ENCODE data around the gene AQP9. TPM values are rescaled to one million over a fixed set of nuclear protein-coding genes. Genes with fewer than 3 reads are reported as not detected.
"Not testable (repeated sequence)": the region's sequence is repeated elsewhere in the genome, so short reads cannot be mapped to it uniquely, and the experiment has no call there.

AQP9 gene
- total RNA-seq, 1 experiment from 2014 or later, result not detected

DNA sequence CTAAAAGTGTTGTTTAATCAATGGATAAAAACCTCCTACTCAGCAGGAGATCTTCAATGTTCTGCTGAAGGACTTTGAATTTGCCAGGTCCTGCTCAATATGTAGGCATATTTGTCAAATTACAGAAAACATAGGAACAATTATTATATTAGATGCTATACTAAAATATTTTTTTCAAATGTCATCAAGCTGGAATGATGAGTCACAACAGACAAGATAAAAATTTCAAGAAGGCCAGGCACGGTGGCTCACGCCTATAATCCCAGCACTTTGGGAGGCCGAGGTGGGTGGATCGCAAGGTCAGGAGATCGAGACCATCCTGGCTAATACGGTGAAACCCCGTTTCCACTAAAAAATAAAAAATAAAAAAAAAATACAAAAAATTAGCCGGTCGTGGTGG is 68.0 kb downstream of the AQP9 start:
- no TSS peak for BruUV-seq (replicated peaks)
- TF ChIP-seq POLR2AphosphoS5 (IDR thresholded peaks at IDR 0.05; ENCODE audit: low read depth, low read length) (no peak), CTCF (IDR thresholded peaks at IDR 0.05) (no peak), SIN3A (IDR thresholded peaks at IDR 0.05; ENCODE audit: borderline replicate concordance, insufficient read depth, low read depth, low read length) (no peak), TCF7L2 (IDR thresholded peaks at IDR 0.05; ENCODE audit: low read depth, low read length) (no peak)
- TF ChIP-seq, protein P1, sequence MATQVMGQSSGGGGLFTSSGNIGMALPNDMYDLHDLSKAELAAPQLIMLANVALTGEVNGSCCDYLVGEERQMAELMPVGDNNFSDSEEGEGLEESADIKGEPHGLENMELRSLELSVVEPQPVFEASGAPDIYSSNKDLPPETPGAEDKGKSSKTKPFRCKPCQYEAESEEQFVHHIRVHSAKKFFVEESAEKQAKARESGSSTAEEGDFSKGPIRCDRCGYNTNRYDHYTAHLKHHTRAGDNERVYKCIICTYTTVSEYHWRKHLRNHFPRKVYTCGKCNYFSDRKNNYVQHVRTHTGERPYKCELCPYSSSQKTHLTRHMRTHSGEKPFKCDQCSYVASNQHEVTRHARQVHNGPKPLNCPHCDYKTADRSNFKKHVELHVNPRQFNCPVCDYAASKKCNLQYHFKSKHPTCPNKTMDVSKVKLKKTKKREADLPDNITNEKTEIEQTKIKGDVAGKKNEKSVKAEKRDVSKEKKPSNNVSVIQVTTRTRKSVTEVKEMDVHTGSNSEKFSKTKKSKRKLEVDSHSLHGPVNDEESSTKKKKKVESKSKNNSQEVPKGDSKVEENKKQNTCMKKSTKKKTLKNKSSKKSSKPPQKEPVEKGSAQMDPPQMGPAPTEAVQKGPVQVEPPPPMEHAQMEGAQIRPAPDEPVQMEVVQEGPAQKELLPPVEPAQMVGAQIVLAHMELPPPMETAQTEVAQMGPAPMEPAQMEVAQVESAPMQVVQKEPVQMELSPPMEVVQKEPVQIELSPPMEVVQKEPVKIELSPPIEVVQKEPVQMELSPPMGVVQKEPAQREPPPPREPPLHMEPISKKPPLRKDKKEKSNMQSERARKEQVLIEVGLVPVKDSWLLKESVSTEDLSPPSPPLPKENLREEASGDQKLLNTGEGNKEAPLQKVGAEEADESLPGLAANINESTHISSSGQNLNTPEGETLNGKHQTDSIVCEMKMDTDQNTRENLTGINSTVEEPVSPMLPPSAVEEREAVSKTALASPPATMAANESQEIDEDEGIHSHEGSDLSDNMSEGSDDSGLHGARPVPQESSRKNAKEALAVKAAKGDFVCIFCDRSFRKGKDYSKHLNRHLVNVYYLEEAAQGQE (IDR thresholded peaks at IDR 0.05; ENCODE audit: insufficient read depth in 1 of 2, low read depth in 2 of 2, low read length in 1 of 2), result no peak
- in situ Hi-C loops (cut with HindIII; ENCODE audit: low pct_unique_long_range_greater_than_20kb, low sequenced_read_pairs) (no loop called here), intact Hi-C loops (cut with micrococcal nuclease; ENCODE audit: unreplicated experiment) (no loop called here)
- CTCF ChIA-PET, result no interaction called here
- no peaks in the 10 kb centered on the region for H3K36me3 ChIP-seq (ENCODE audit: control insufficient read depth, insufficient read depth, low read length)
- POLR2A ChIA-PET, result no interaction called here
- no peak overlapping the region for H3K4me3 ChIP-seq (ENCODE audit: low read depth in 2 of 2, low read length in 2 of 2)
- no peaks in the 10 kb centered on the region for H3K9me3 ChIP-seq (ENCODE audit: control insufficient read depth, insufficient read depth, low read depth, low read length)
- ATAC-seq, result no peak
- no peak for DNase-seq (ENCODE audit: low read depth, low spot score)
- H3K27me3 ChIP-seq (ENCODE audit: control insufficient read depth, insufficient read depth, low read length), result no peaks in the 10 kb centered on the region
- no peak overlapping the region for H3K27ac ChIP-seq (ENCODE audit: low read length)
- H3K4me1 ChIP-seq (ENCODE audit: control insufficient read depth, insufficient read depth, low read length), result no peaks in the 10 kb centered on the region

- CTCF ChIA-PET; POLR2A ChIA-PET; in situ Hi-C loops (cut with HindIII; ENCODE audit: low pct_unique_long_range_greater_than_20kb, low sequenced_read_pairs): not testable (repeated sequence)
These were observed 70.0 kb downstream of the AQP9 start for GRCh38 chr15:58208217-58208616.

DNA sequence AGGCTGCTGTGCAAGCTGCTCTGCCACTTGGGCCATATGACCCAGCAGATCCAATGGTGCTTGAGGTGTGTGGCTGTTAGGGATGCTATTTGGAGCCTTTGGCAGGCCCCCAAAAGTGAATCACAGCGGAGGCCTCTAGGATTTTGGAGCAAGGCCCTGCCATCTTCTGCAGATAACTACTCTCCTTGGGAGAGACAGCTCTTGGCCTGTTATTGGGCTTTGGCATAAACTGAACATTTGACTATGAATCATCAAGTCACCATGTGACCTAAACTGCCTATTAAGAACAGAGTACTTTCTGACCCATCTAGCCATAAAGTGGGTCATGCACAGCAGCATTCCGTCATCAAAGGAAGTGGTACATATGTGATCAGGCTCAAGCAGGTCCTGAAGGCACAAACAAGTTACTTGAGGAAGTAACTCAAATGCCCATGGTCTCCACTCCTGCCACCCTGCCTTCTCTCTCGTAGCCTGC is 70.9 kb downstream of the AQP9 start:
- H3K27ac ChIP-seq (ENCODE audit: low read length); intact Hi-C loops (cut with micrococcal nuclease; ENCODE audit: unreplicated experiment); H3K27me3 ChIP-seq (ENCODE audit: control insufficient read depth, insufficient read depth, low read length); H3K36me3 ChIP-seq (ENCODE audit: control insufficient read depth, insufficient read depth, low read length); ATAC-seq; in situ Hi-C loops (cut with HindIII; ENCODE audit: low pct_unique_long_range_greater_than_20kb, low sequenced_read_pairs); POLR2A ChIA-PET; BruUV-seq (replicated peaks); H3K4me1 ChIP-seq (ENCODE audit: control insufficient read depth, insufficient read depth, low read length); DNase-seq (ENCODE audit: low read depth, low spot score); H3K4me3 ChIP-seq (ENCODE audit: low read depth in 2 of 2, low read length in 2 of 2); H3K9me3 ChIP-seq (ENCODE audit: control insufficient read depth, insufficient read depth, low read depth, low read length); CTCF ChIA-PET: not testable (repeated sequence)

More at GRCh38 chr15:58208217-58208616, 70.0 kb downstream of the AQP9 start:
- DNase-seq (ENCODE audit: low read depth, low spot score); H3K36me3 ChIP-seq (ENCODE audit: control insufficient read depth, insufficient read depth, low read length); BruUV-seq (replicated peaks); H3K4me3 ChIP-seq (ENCODE audit: low read depth in 2 of 2, low read length in 2 of 2); H3K9me3 ChIP-seq (ENCODE audit: control insufficient read depth, insufficient read depth, low read depth, low read length); H3K27ac ChIP-seq (ENCODE audit: low read length); ATAC-seq; H3K4me1 ChIP-seq (ENCODE audit: control insufficient read depth, insufficient read depth, low read length); H3K27me3 ChIP-seq (ENCODE audit: control insufficient read depth, insufficient read depth, low read length); intact Hi-C loops (cut with micrococcal nuclease; ENCODE audit: unreplicated experiment): not testable (repeated sequence)

GRCh38 chr15:58210031-58210430 is 71.8 kb downstream of the AQP9 start:
- ATAC-seq; DNase-seq (ENCODE audit: low read depth, low spot score); H3K27me3 ChIP-seq (ENCODE audit: control insufficient read depth, insufficient read depth, low read length); in situ Hi-C loops (cut with HindIII; ENCODE audit: low pct_unique_long_range_greater_than_20kb, low sequenced_read_pairs); H3K4me3 ChIP-seq (ENCODE audit: low read depth in 2 of 2, low read length in 2 of 2); POLR2A ChIA-PET; intact Hi-C loops (cut with micrococcal nuclease; ENCODE audit: unreplicated experiment); H3K27ac ChIP-seq (ENCODE audit: low read length); H3K9me3 ChIP-seq (ENCODE audit: control insufficient read depth, insufficient read depth, low read depth, low read length); BruUV-seq (replicated peaks); CTCF ChIA-PET; H3K36me3 ChIP-seq (ENCODE audit: control insufficient read depth, insufficient read depth, low read length); H3K4me1 ChIP-seq (ENCODE audit: control insufficient read depth, insufficient read depth, low read length): not testable (repeated sequence)

Data from Panc1 (cell line).